ENCODE measurements around the gene PSMG4.

- no peak for TF ChIP-seq CTCF (conservative IDR thresholded peaks at IDR 0.05; ENCODE audit: low read depth, low read length)
- TF ChIP-seq EZH2 (IDR thresholded peaks at IDR 0.05; ENCODE audit: low read length, unreplicated experiment) = no peak
- no peak for TF ChIP-seq EZH2phosphoT487 (IDR thresholded peaks at IDR 0.05; ENCODE audit: borderline replicate concordance, low read length)
Observed at GRCh38 chr6:3283641-3284435, 25.1 kb downstream of the PSMG4 start.
